IMR-90 (cell line): ENCODE data around the gene HMGCLL1. TPM values are rescaled to one million over a fixed set of nuclear protein-coding genes. Genes with fewer than 3 reads are reported as not detected.

Source experiments
- ATAC-seq: fragments of 200-7000 bp; cut with Tn5 transposase; 2 replicates; pipeline ENCODE4 v1.9.1; 2020; ENCODE audit warnings: low read depth, mild to moderate bottlenecking, moderate library complexity
- BruUV-seq: library from RNA; stranded (reverse); fragments of 400-500 nt; replicated peaks from 2 replicates; lab custom pipeline; 2021; lab: Mats Ljungman, UMichigan
- CTCF ChIA-PET: fragments of 300-600 bp; formaldehyde crosslinking; extraction: SDS; loops from one replicate; lab custom pipeline; 2021; ENCODE audit warnings: antibody characterized with exemption; lab: Yijun Ruan, JAX
- POLR2A ChIA-PET: fragments of 300-600 bp; sonication (Branson Sonifier 250); formaldehyde crosslinking; loops from one replicate; lab custom pipeline; 2022; ENCODE audit warnings: antibody characterized with exemption; ENCODE audit not compliant: unreplicated experiment; lab: Charles Lee
- DNase-seq: peaks from one replicate; pipeline ENCODE4 v3.0.0; 2013
- H2AFZ ChIP-seq: replicated peaks from 2 replicates; pipeline ENCODE3; 2013; ENCODE audit warnings: low read length, mild to moderate bottlenecking; ENCODE audit not compliant: poor library complexity
- H2AK5ac ChIP-seq: 2 replicates; pipeline ENCODE4 v1.6.1; 2013; ENCODE audit warnings: low read depth, low read length, inconsistent platforms
- H2AK9ac ChIP-seq: replicated peaks from 2 replicates; pipeline ENCODE3; 2013; ENCODE audit warnings: mild to moderate bottlenecking, low read depth, low read length, moderate library complexity; ENCODE audit not compliant: poor library complexity
- H2BK120ac ChIP-seq: 2 replicates; pipeline ENCODE4 v1.6.1; 2013; ENCODE audit warnings: low read depth, low read length, inconsistent platforms
- H2BK15ac ChIP-seq: 3 replicates; pipeline ENCODE4 v1.6.1; 2013; ENCODE audit warnings: low read depth, low read length, inconsistent platforms
- H2BK20ac ChIP-seq: 2 replicates; pipeline ENCODE4 v1.6.1; 2013; ENCODE audit warnings: low read depth, mild to moderate bottlenecking, inconsistent platforms, low read length, moderate library complexity
- H2BK5ac ChIP-seq: 2 replicates; pipeline ENCODE4 v1.6.1; 2013; ENCODE audit warnings: mild to moderate bottlenecking, low read depth, low read length, inconsistent platforms; ENCODE audit not compliant: poor library complexity, severe bottlenecking
- H3K14ac ChIP-seq: replicated peaks from 2 replicates; pipeline ENCODE4 v1.6.1; 2013; ENCODE audit warnings: low read depth, low read length, inconsistent platforms
- H3K18ac ChIP-seq: 2 replicates; pipeline ENCODE4 v1.6.1; 2013; ENCODE audit warnings: low read depth, low read length, control low read depth
- H3K23ac ChIP-seq: 2 replicates; pipeline ENCODE4 v1.6.1; 2013; ENCODE audit warnings: low read depth, low read length, inconsistent platforms
- H3K27ac ChIP-seq: 2 replicates; pipeline ENCODE4 v1.5.1; 2013; ENCODE audit warnings: mild to moderate bottlenecking, control low read depth, low read length; ENCODE audit not compliant: insufficient read depth
- H3K27me3 ChIP-seq: 2 replicates; pipeline ENCODE4 v1.6.1; 2013; ENCODE audit warnings: low read length; ENCODE audit not compliant: control insufficient read depth, insufficient read depth
- H3K36me3 ChIP-seq: 2 replicates; pipeline ENCODE4 v1.6.1; 2013; ENCODE audit warnings: low read length, mixed read lengths; ENCODE audit not compliant: control insufficient read depth, insufficient read depth
- H3K4ac ChIP-seq: 2 replicates; pipeline ENCODE4 v1.6.1; 2013; ENCODE audit warnings: low read depth, low read length, inconsistent platforms
- H3K4me1 ChIP-seq: 2 replicates; pipeline ENCODE4 v1.6.1; 2013; ENCODE audit warnings: low read length, mixed read lengths; ENCODE audit not compliant: control insufficient read depth, insufficient read depth
- H3K4me2 ChIP-seq: 2 replicates; pipeline ENCODE4 v1.6.1; 2013; ENCODE audit warnings: low read depth, mild to moderate bottlenecking, control low read depth, low read length, moderate library complexity
- H3K4me3 ChIP-seq: 2 replicates; pipeline ENCODE4 v1.5.1; 2013; ENCODE audit warnings: low read depth, mild to moderate bottlenecking, control low read depth, low read length, moderate library complexity; ENCODE audit not compliant: insufficient read depth
- H3K56ac ChIP-seq: 2 replicates; pipeline ENCODE4 v1.6.1; 2013; ENCODE audit warnings: low read length, inconsistent platforms; ENCODE audit not compliant: insufficient read depth; ENCODE audit errors: extremely low read depth
- H3K79me1 ChIP-seq, 2 experiments: 2 replicates each; pipeline ENCODE4 v1.6.1; 2013; ENCODE audit warnings: low read length in 2 of 2, inconsistent platforms in 1 of 2, low read depth in 1 of 2
- H3K9ac ChIP-seq: 2 replicates; pipeline ENCODE4 v1.6.1; 2013; ENCODE audit warnings: low read depth, low read length, control low read depth
- H3K9me1 ChIP-seq: 2 replicates; pipeline ENCODE4 v1.6.1; 2013; ENCODE audit warnings: low read length, inconsistent platforms; ENCODE audit not compliant: insufficient read depth
- H3K9me3 ChIP-seq: 2 replicates; pipeline ENCODE4 v1.6.1; 2013; ENCODE audit warnings: low read length; ENCODE audit not compliant: control insufficient read depth, insufficient read depth
- H4K20me1 ChIP-seq: 2 replicates; pipeline ENCODE4 v1.6.1; 2013; ENCODE audit warnings: low read length, inconsistent platforms; ENCODE audit not compliant: insufficient read depth
- H4K5ac ChIP-seq: 2 replicates; pipeline ENCODE4 v1.6.1; 2013; ENCODE audit warnings: mild to moderate bottlenecking, low read depth, low read length, control low read depth
- H4K8ac ChIP-seq, 2 experiments: 2 replicates each; pipeline ENCODE4 v1.6.1; 2013; ENCODE audit warnings: low read depth in 2 of 2, low read length in 2 of 2, control low read depth in 1 of 2, inconsistent platforms in 1 of 2
- H4K91ac ChIP-seq: 2 replicates; pipeline ENCODE4 v1.6.1; 2013; ENCODE audit warnings: low read depth, low read length, inconsistent platforms; ENCODE audit not compliant: insufficient read depth
- FOS ChIP-seq: fragments of 150-350 bp; IDR thresholded peaks from 2 replicates; pipeline ENCODE4 v1.6.1; 2016; ENCODE audit warnings: low read depth, low read length
- MAFK ChIP-seq: IDR thresholded peaks from 2 replicates; pipeline ENCODE4 v1.6.1; 2012; ENCODE audit warnings: low read depth, low read length, improper control_type of control experiment
- WGBS, 2 experiments: methylation state at CpG; one replicate each; pipeline versions ENCODE4 v1.1.5 to v1.1.7; 2013; ENCODE audit warnings: missing lambda C conversion rate in 2 of 2; ENCODE audit not compliant: insufficient read length in 1 of 2; ENCODE audit errors: extremely low coverage in 2 of 2; 5-methylcytosine and 5-hydroxymethylcytosine counted together
- dilution Hi-C: fragments of 300-500 bp; cut with HindIII; formaldehyde crosslinking; loops from one replicate; pipeline ENCODE4 v1.14.3; 2018; ENCODE audit warnings: low sequenced_read_pairs; ENCODE audit not compliant: unreplicated experiment
- in situ Hi-C: fragments of 300-500 bp; cut with MboI; formaldehyde crosslinking; loops from 3 replicates; pipeline ENCODE4 v1.14.3; 2019; ENCODE audit warnings: low sequenced_read_pairs, inconsistent platforms, mixed read lengths
- intact Hi-C: fragments of 100-400 bp; cut with micrococcal nuclease; formaldehyde crosslinking; loops from 2 replicates; pipeline ENCODE4 v1.10.0; 2022
- polyA plus RNA-seq, 3 experiments: library from polyadenylated mRNA; depleted of rRNA; stranded (reverse); fragments of >200 nt; gene quantifications; 2 replicates each; pipeline ENCODE4 v1.2.3, GENCODE V29; 2012; ENCODE audit warnings: low replicate concordance in 1 of 3
- total RNA-seq: library from RNA; depleted of rRNA; stranded (reverse); fragments of >200 nt; gene quantifications from 2 replicates; pipeline ENCODE4 v1.2.3, GENCODE V29; 2012

The HMGCLL1 gene
- total and polyA plus RNA-seq, 2 of the 4 experiments (the other 2 are of a cell fraction) = 0.03 TPM; not detected in 1

DNA sequence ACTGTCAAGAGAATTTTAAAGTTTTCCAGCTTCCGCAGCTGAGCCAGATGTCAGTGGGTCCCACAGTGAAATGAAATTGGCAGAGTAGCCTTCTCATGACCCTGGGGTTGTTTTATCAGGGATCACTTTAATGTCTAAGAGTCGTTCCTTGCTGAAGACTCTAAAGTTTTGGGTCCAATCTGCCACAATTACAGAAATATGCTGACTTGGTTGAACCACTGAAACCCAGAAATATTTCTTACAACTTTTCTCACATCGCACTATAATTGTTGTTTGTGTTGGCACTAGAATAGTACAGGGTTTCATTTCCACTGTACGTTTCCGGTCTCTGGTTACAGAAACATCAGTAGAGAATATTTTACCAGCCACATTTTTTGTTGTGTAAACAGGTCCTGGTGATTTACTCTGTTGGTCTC lies 109.0 kb downstream of the HMGCLL1 start:
- in situ Hi-C loops = no loop called here
- DNase-seq = no peak
- no peak overlapping the region for H3K18ac ChIP-seq
- CTCF ChIA-PET = no interaction called here
- H3K9me3 ChIP-seq = no peaks in the 10 kb centered on the region
- no peaks in the 10 kb centered on the region for H3K79me1 ChIP-seq
- no peak overlapping the region for H2AFZ ChIP-seq
- H4K91ac ChIP-seq = no peak overlapping the region
- no peak overlapping the region for H2AK5ac ChIP-seq
- no peak overlapping the region for H3K9ac ChIP-seq
- intact Hi-C loops = no loop called here
- no peak overlapping the region for H3K4ac ChIP-seq
- peaks cover 2% of the 10 kb centered on the region; the same call in 1 of the 2 replicates for H3K4me1 ChIP-seq
- no TSS peak for BruUV-seq
- POLR2A ChIA-PET = no interaction called here
- H3K36me3 ChIP-seq = no peaks in the 10 kb centered on the region
- dilution Hi-C loops = no loop called here
- no peak overlapping the region for H2BK15ac ChIP-seq
- no peak overlapping the region for H2BK20ac ChIP-seq
- H2AK9ac ChIP-seq = no peak overlapping the region
- H3K14ac ChIP-seq = no peak overlapping the region; the same call in 1 of the 2 replicates
- H3K27me3 ChIP-seq = no peaks in the 10 kb centered on the region
- no peak overlapping the region for H2BK5ac ChIP-seq
- no CpG with 5 or more reads among the region's 5 CpGs for WGBS, 2 experiments
- no peak overlapping the region for H3K4me3 ChIP-seq
- TF ChIP-seq MAFK = 0 out of 2 replicates have a peak, but pooled peaks have one; percentile 21
- no peak for TF ChIP-seq FOS
- no peak overlapping the region; the same call in 1 of the 2 replicates for H3K4me2 ChIP-seq
- H4K8ac ChIP-seq = no peak overlapping the region
- no peak overlapping the region for H3K56ac ChIP-seq
- no peak; the same call in 1 of the 2 replicates for ATAC-seq
- no peak overlapping the region for H3K23ac ChIP-seq
- no peak overlapping the region for H3K27ac ChIP-seq
- no peaks in the 10 kb centered on the region for H4K20me1 ChIP-seq
- no peak overlapping the region for H2BK120ac ChIP-seq
- no peaks in the 10 kb centered on the region for H3K9me1 ChIP-seq
- H4K5ac ChIP-seq = 0 out of 2 replicates have a peak overlapping the region, but pooled peaks have one; percentile 56
